Measurements from ENCODE around the gene LACC1.

Gene LACC1

DNA sequence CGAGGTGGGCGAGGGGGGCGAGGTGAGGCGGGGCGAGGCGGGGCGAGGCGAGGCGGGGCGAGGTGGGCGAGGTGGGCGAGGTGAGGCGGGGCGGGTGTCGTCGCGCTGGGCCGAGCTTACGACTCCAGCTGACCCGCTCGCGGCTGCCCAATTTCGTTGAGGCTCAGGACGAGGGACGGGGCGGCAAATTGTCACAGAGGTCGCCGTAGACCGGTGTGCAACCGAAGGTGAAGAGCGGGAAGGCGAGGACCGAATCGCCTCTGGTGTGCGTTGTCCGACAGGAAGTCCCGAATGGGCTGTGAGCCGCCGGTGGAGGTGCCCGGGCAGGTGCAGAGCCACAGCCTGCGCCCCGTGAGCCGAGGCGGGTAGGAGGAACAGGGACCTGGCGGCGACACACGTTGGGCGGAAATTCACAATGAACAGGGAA is at the start of gene LACC1:
Gene LACC1 (plus strand): TSS at position 150 of the 427 bp plus-strand sequence. CDS start 1,082 bp downstream, outside the sequence.
- peak; percentile 67 for DNase-seq

DNA sequence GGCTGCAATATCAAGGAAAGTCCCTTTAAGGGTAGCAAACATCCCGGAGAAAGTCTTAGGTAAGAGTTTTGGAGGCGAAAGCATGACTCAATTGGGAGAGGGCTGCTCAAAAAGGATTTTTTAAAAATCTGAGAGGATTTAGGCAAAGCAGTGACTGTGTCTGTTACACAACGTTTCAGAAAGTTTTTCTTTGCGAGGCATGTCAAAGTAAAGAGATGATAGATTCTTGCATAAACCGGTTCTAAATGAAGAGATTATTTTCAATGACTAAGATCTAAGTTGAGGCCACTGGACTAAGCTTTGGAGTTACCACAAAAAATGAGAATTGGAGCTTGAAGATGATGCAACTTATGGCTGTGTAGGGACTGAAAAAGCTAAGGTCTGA is 49.2 kb upstream of the LACC1 start:
- DNase-seq, result no peak

DNA sequence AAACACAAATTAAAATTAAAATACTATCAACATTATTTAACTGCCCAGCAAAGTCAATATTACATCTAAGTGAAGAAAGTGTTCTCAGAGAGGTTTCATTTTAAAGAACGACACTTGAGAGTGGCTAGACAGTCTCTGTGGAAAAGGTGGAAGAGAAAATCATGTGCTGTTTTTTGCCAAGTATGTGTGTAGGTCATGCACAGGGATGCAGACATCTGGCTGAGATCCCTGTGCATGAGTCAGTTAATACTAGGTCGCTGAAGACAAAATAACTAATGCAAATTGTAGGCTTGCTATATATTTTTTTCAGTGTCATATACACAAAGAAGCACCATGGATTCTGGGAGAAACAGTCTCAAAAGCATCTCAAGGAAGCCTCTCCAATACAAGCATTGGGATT is 48.6 kb upstream of the LACC1 start:
- DNase-seq, result no peak

DNA sequence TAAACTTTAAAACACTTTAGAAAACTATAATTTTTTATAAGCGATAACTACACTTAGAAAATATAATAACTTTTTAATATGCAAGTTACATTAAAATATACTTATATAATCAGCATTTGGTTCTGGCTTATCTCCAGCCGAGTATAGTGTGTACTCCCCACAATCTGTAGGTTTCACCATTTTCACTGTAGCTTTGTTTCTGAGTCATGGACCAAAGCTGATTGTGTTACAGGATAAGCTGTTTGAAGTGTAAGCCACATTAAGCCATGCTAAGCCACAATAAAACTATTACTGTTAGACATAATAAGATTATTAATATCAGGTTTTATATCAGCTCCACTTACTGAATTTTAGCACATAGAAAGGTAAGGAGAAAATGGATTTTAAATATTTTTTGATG is 44.0 kb upstream of the LACC1 start:
- DNase-seq, result no peak

DNA sequence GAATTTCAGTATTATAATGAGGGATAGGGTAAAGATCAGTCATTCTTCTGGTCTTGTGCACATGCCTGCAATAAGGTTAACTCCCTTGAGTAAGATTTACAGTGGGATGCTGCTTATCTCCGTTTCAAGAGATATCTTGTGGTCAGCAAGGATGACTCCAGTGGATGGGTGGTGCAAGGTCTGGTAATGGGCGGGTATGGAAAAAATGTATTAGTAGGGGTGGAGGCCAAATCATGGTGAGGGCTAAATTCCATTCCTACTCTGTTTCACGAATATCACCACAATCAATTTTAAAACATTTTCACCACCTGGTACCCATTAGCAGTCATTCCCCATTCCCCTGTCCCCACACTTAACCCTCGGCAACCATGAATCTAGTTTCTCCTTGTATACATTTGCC is 40.8 kb upstream of the LACC1 start:
- no peak for DNase-seq

DNA sequence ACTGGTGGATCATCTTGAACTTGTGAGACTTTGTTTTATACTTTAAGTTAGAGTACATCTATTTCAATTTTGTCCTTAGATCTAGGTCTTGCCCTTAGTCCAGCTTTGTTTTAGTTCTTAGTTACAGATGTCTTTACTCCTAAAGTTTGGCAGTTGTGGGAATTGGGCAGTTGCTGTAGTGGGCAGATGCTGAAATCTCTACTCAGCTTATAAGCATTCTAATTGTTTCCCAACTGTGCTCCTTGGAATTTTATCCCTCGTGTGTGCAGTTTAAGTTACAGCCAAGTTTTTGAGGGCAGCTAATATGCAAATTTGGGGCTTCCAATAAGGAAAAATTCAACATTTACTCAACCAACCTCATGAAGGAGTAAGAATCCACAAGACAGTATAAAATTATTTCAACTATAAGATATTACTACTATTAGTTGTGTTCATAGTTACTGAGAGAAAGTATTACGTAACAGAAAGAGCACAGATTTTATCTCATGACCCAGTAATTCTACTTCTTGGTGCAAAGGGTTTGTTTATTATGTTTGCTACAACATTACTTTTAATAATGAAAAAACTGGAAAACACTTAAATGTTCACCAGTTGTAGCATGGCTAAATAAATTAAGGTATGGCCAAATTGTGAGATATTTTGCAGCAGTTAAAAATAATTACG is 33.1 kb upstream of the LACC1 start:
- no peak for DNase-seq

DNA sequence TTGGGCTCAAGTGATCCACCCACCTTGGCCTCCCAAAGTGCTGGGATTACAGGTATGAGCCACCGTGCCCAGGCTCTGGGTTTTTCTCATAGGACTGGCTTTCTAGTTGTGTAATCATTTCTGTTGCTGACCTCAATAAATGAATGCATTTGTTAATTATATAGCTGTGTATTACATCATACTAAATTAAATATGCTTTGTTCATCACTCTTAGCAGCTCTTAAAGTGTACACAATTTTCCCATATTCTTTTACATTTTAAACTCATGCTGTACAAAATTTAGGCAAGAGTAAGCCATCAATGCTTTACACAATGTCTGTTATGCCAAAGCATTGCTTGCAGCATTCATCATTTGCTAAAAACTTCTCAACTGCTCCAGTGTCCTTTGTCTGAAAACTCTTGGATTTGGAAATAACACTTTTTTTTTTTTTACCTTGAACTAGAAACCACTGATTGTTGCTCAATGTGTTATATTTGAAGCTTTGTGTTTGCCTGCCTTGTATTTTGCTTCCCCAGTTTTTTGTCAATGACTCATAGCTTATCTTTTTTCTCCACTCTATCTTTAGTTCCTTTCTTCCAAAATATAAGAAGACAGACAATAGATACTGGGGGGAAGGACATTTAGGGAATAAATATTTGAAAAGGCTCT is 31.6 kb upstream of the LACC1 start:
- no peak for DNase-seq

DNA sequence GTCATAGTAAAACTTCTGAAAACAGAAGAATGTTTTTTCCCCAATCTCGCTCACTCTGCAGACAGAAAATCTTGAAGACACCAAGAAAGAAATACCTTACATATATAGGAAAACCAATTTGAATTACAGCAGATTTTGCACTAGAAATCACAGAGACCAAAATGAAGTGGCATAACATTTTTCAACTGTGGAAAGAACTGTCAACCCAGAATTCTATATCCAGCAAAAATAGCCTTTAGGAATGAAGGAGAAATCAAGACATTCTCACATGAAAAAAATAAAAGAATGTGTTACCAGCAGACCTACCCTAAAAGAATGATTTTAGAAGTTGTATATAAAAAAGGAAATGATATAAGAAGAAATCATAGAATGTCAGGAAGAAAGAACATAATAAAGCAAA is 28.8 kb upstream of the LACC1 start:
- no peak for DNase-seq

DNA sequence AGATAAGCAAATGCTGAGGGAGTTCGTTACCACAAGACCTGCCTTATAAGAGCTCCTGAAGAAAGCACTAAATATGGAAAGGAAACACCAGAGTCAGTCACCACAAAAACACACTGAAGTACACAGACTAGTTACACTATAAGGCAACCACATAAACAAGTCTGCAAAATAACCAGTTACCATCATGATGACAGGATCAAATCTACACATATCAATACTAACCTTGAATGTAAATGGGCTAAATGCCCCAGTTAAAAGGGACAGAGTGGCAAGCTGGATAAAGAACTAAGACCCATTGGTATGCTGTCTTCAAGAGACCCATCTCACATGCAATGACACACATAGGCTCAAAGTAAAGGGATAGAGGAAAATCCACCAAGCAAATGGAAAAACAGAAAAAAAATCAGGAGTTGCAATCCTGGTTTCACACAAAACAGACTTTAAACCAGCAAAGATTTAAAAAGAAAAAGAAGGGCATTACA is 26.7 kb upstream of the LACC1 start:
- DNase-seq, result no peak

DNA sequence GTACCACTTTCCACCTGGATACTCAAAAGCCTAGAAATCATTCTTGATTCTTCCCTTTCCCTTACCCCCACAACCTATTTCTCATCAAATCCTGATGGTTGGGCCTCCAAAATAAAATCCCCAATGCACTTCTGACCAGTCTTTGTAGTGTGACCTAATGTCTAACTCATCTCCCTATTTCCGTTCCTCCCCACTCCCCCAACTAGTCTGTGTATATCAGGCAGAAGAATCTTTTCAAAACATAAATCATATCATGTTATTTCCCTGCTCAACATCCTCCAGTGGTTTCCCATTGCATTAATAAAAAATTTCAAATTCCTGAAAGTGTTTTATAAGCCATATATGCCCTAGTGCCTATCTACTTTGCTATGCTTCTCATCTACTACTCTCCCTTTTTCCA is 17.8 kb upstream of the LACC1 start:
- DNase-seq, result no peak

DNA sequence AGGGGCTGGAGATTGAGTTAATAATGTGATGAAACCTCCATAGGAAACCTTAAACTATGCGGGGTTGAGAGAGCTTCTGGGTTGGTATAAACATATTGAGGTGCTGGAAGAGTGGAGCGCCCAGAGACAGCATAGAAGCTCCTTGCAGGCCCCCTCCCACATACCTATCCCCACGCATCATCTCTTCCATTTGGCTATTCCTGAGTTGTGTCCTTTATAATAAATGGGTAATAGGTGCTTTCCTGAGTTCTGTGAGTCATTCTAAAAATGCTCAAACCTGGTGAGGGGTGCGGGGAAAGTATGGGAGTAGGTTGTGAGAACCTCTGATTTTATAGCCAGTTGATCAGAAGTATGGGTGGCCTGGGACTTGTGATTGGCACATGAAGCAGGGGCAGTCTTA is 14.8 kb upstream of the LACC1 start:
- DNase-seq, result no peak

DNA sequence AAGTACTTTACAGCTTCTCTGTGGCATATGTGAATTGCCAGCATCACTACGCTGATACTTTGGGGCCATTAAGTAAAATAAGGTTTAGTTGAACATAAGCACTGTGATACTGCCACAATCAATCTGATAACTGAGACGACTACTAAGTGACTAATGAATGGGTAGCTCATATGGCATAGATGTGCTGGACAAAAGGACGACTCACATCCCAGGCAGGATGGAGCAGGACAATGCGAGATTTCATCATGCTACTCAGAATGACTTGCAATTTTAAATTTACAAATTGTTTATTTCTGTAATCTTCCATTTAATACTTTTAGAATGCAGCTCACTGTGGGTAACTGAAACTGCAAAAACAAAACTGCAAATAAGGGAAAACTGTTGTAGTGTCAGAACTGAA is 13.8 kb upstream of the LACC1 start:
- DNase-seq, result no peak

DNA sequence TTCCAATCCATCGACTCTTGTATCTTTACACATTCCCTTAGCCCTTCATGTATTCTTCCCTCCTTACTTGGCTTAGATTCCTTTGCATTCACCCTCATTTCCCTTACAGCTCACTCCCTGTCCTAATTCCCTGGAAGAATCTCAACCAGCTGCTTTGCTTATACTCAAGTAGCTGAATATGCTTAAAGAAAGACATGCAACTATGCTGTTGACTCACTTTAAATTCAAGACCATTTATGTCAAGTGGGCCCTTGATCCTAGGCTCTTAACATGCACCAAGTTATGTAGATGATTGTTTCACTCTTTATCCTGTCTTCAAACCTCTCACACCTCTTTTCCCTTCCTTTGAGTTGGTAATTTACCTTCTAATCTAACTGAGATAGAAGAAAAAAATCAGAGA is 7.5 kb upstream of the LACC1 start:
- no peak for DNase-seq

DNA sequence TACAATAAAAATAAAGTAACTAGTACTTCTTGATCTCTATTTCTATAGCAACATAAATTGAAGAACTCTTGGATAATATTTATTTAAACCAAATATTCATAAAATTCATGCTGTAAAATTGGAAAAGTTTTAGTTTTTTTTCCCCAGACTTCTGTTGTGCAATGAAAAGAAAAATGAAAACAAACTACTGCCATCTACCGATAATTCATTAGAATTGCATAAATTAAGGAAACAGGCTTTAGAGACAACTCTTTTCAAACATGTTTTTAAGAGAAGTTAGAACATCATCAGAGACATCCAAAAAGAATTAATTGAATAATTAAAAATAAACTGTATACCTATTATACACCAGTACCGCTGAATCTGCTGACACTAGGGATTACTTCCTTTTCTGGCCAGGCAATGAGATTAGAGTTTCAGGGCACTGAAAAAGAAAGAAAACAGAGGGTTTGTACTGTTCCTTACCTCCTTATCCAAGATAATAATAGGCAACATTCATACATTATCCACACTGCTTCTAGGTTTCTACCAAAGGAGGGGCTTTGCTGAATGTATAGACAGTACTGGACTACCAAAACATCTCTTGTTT is 5.1 kb upstream of the LACC1 start:
- DNase-seq, result no peak

DNA sequence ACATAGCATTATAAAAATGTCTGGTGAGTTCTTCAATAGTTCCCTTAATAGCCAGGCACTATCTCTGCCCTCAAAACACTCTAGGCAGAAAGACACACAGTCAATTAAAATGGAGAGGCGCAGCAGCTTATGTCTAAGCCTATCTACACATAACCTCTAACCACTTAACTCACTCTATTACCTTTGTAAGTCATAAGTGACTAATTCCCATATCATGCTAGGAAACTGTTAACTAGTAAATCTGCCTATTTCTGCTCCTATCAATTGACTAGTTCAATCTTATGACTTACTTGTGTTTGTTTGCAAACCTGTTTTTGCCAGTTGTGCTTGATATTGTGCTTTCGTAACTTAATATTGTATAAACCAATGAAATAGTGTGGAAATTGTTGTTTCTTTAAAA is 3.3 kb upstream of the LACC1 start:
- no peak for DNase-seq

DNA sequence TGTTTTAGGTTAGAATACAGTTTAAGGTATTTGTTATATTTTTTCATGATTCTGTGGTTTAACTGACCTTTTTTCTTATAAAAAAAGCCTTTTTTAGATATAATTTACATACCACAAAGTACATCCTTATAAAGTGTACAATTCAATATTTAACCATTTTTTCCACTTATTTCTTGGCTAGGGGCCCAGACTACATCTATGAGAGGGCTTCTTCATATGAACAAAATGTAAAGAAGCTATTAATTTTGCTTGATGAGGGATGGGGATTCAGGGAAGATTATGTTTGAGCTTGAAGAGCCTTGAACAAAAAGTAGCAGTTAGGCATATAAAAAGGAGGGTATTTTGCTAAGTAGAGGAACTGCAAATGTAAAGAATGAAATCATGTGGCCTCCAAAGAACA is 2.4 kb upstream of the LACC1 start:
- DNase-seq, result no peak

DNA sequence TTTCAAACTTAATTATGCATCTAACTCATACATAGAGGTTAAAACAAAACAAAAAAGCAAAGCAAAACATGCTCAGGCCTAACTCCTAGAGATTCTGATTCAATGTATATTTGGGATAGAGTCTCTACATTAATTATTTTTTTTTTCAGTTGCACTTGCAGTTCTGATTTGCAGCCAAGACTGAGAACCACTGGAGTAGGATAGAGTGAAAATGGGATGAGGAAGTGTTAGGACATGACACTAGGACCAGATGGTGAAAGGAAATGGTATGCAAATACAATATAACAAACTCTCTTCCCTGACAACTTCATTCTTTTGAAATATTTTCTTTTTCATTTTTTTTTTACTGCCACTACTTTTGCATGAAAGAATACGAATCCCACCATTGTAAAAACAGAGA is 1.9 kb upstream of the LACC1 start:
- DNase-seq, result no peak

DNA sequence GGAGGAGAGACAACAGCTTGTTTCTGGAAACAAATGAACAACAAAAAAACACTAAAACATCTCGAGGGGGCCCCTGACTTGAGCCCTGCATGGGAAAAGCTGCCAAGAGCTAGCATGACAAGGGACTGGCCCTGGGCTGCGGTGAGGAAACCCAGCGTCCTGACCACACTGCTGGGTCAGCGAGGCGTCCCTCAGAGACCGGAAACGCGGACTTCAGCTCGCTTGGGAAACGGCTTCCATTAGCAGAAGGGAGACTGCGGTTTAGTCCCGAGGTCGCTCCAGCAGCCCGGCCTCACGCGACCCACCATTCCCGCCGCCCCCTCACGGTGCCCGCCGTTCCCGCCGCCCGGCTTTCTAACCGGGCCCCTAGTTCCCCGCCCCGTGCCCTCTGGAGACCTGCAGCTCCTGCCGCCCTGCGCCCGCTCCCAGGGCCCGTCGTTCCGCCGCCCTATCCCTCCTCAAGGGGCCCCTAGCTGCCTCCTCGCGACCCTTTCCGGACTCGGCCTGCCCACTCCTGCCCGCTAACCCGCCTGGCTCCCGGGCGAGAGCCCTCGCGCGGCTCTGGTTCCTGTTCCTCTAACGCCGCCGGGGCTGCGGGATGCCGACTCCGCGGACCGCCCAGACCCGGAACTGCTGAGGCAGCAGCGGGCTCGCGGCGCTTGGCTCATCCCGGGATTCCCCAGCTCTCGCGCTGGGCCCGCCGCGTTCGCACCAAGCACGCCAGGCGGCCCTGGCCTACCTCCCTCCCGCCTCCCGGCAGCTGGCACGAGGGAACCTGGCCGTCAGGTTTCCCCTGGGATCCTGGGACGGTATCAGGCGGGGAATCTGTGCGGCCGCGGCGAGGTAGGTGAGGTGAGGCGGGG is 581 bp upstream of the LACC1 start, which contains the start of gene CCDC122:
Gene CCDC122 (minus strand): TSS at position 849 of the 863 bp plus-strand sequence. CDS start 10,364 bp downstream, outside the sequence.
- DNase-seq, result peak; percentile 74

DNA sequence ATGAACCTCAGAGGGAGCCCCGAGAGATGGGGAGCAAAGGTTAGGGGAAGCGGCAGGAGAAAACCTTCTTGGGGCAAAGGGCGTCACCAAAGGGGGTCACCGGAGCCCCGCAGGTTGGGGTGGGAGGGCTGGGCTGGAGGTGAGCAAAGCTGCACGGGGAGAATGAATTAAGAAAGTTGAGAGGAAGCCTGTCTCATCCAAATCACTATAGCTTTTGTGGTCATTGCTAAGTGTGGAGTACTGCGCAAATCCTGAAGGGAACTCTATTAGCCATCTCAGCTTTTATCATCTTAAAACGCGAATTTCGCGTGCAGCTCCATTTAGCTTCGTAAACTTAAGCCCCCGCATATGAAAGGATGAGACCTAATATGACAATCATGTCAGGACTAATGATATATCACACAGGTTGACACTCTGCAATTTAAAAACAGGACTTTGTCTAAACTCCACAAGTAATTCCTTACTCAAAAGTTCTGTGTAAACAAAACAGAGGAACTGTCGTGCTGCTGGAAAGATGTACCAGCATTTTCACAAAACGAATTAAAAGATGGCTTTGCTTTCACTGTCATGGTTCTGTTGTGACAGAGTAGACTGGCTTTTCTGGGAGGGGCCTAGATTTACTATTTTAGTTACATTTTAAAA is 631 bp downstream of the LACC1 start:
- DNase-seq, result no peak

DNA sequence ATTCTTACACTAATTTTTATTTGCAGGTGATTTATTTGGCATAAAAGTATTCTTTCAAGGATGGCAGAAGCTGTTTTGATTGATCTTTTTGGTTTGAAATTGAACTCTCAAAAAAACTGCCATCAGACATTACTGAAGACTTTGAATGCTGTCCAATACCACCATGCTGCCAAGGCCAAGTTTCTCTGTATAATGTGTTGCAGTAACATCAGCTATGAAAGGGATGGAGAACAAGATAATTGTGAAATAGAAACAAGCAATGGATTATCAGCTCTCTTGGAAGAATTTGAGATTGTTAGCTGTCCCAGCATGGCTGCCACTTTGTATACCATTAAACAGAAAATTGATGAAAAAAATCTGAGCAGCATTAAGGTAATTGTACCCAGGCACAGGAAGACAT is 1.2 kb downstream of the LACC1 start:
- no peak for DNase-seq

DNA sequence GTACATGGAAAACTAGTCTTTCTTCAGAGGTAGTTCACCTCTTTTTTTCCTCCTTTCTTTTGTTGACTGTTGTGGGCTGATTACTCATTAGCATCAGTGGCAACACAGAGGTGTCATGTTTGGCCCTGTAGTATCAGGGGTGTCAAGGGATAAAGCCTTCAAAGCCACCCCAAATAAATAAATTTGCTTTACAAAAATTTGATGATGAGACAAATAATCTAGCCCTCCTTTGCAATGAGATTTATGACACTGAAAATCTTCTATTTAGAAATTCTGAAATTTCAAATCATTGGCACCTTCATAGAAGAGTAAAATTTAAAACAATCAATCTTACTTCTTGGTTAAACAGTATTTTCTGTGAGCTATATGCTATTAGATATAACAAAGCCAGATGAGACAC is 1.9 kb downstream of the LACC1 start:
- DNase-seq, result no peak

DNA sequence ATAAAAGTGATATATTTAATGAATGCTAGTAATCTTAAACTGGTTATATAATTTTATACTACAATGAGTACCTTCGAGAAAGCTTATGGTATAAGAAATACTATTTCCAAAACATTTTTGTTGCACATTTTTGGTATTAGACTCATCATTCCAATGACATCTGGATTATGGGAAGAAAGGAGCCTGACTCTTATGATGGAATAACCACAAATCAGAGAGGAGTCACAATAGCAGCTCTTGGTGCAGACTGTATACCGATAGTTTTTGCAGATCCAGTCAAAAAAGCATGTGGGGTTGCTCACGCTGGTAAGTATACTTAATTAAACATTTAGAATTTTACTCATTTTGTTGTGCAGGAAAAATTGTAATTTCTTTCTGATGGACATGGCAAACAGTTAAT is 3.9 kb downstream of the LACC1 start:
- no peak for DNase-seq

DNA sequence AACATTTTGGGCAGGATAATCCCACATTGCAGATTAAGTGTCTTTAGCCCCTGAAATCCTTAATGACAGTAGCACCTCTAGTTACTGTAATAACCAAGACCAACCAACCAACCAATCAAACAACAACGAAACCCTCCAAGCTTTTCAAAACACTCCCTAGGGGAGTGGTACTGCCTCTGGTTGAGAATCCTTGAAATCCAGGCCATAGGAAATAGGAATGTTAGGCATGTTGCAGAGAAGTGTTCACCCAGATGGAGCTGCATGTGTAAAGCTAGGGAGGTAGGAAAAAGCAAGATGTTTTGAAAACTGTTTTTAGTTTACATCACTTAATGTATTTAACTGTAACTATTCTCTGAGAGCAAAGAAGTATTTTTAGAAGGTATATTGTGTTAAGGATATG is 4.5 kb downstream of the LACC1 start:
- DNase-seq, result no peak
